Measurements from ENCODE around the gene DRC1.

GRCh38 chr2:26500406-26500805 is 98.7 kb downstream of the DRC1 start:
- TF ChIP-seq POLR2A (IDR thresholded peaks at IDR 0.05) = no peak
- TF ChIP-seq CTCF (IDR thresholded peaks at IDR 0.05) = no peak

All from lower leg skin (tissue), 3 donors.